SK-N-SH treated with all-trans-retinoic acid at 6 μM for 48 hours (cell line): Measurements from ENCODE around the gene USP30.
"Not testable (repeated sequence)": the region's sequence is repeated elsewhere in the genome, so short reads cannot be mapped to it uniquely, and the experiment has no call there.

Experiments
- ATAC-seq: fragments of 200-7000 bp; cut with Tn5 transposase; 3 replicates; pipeline ENCODE4 v1.9.1; 2020; ENCODE audit warnings: mild to moderate bottlenecking, moderate library complexity
- ARNTL ChIP-seq: fragments of 450-650 bp; formaldehyde crosslinking; IDR thresholded peaks from 2 replicates; pipeline ENCODE4 v1.5.0; 2020; ENCODE audit warnings: low read depth, mild to moderate bottlenecking, moderate library complexity, borderline replicate concordance
- BACH2 ChIP-seq: fragments of 250-450 bp; sonication (Bioruptor Pico); IDR thresholded peaks from 2 replicates; pipeline ENCODE4 v1.9.0; 2021; ENCODE audit warnings: mild to moderate bottlenecking, borderline replicate concordance
- CREB5 ChIP-seq: fragments of 250-450 bp; sonication (Bioruptor Pico); IDR thresholded peaks from 2 replicates; pipeline ENCODE4 v1.5.1; 2020; ENCODE audit warnings: low read depth, mild to moderate bottlenecking, moderate library complexity
- CSDC2 ChIP-seq: fragments of 250-450 bp; sonication (Bioruptor Pico); IDR thresholded peaks from 2 replicates; pipeline ENCODE4 v1.5.0; 2020; ENCODE audit warnings: mild to moderate bottlenecking, moderate library complexity
- CSRNP3 ChIP-seq: fragments of 250-450 bp; sonication (Bioruptor Pico); IDR thresholded peaks from 2 replicates; pipeline ENCODE4 v1.5.1; 2021; ENCODE audit warnings: mild to moderate bottlenecking, moderate library complexity
- ESRRG ChIP-seq: fragments of 250-450 bp; sonication (Bioruptor Pico); IDR thresholded peaks from 2 replicates; pipeline ENCODE4 v1.6.1; 2021; ENCODE audit warnings: mild to moderate bottlenecking
- GLIS3 ChIP-seq: fragments of 250-450 bp; sonication (Bioruptor Pico); IDR thresholded peaks from 2 replicates; pipeline ENCODE4 v1.5.0; 2020; ENCODE audit warnings: mild to moderate bottlenecking, moderate library complexity
- ISL1 ChIP-seq: fragments of 250-450 bp; sonication (Bioruptor Pico); IDR thresholded peaks from 2 replicates; pipeline ENCODE4 v2.1.2; 2022; ENCODE audit warnings: mild to moderate bottlenecking, moderate library complexity
- OSR1 ChIP-seq: fragments of 250-450 bp; sonication (Bioruptor Pico); IDR thresholded peaks from 2 replicates; pipeline ENCODE4 v1.8.0; 2022; ENCODE audit warnings: moderate library complexity, mild to moderate bottlenecking, inconsistent platforms
- PATZ1 ChIP-seq: fragments of 250-450 bp; sonication (Bioruptor Pico); IDR thresholded peaks from 2 replicates; pipeline ENCODE4 v1.8.0; 2020; ENCODE audit warnings: mild to moderate bottlenecking, moderate library complexity, borderline replicate concordance
- PPARA ChIP-seq: fragments of 250-450 bp; sonication (Bioruptor Pico); IDR thresholded peaks from 2 replicates; pipeline ENCODE4 v1.5.0; 2020; ENCODE audit warnings: mild to moderate bottlenecking, borderline replicate concordance
- SNAI2 ChIP-seq: fragments of 250-450 bp; sonication (Bioruptor Pico); IDR thresholded peaks from 2 replicates; pipeline ENCODE4 v1.5.0; 2020; ENCODE audit warnings: mild to moderate bottlenecking, moderate library complexity
- TCF4 ChIP-seq: fragments of 250-450 bp; sonication (Bioruptor Pico); IDR thresholded peaks from 2 replicates; pipeline ENCODE4 v1.8.0; 2021; ENCODE audit warnings: mild to moderate bottlenecking, moderate library complexity, borderline replicate concordance
- TSHZ2 ChIP-seq: fragments of 250-450 bp; sonication (Bioruptor Pico); IDR thresholded peaks from 2 replicates; pipeline ENCODE4 v1.5.0; 2020; ENCODE audit warnings: mild to moderate bottlenecking, moderate library complexity
- ZC3H10 ChIP-seq: fragments of 250-450 bp; sonication (Bioruptor Pico); IDR thresholded peaks from 2 replicates; pipeline ENCODE4 v1.5.1; 2021; ENCODE audit warnings: mild to moderate bottlenecking, moderate library complexity
- ZFP3 ChIP-seq: fragments of 250-450 bp; sonication (Bioruptor Pico); IDR thresholded peaks from 2 replicates; pipeline ENCODE4 v1.5.0; 2020; ENCODE audit warnings: mild to moderate bottlenecking, moderate library complexity
- ZFP30 ChIP-seq: fragments of 450-650 bp; formaldehyde crosslinking; IDR thresholded peaks from 2 replicates; pipeline ENCODE4 v1.5.0; 2022; ENCODE audit warnings: mild to moderate bottlenecking, moderate library complexity
- ZNF70 ChIP-seq: fragments of 450-650 bp; formaldehyde crosslinking; IDR thresholded peaks from 2 replicates; pipeline ENCODE4 v1.5.0; 2020; ENCODE audit warnings: mild to moderate bottlenecking, moderate library complexity
- ZNF8 ChIP-seq: fragments of 450-650 bp; formaldehyde crosslinking; IDR thresholded peaks from 2 replicates; pipeline ENCODE4 v1.5.0; 2020; ENCODE audit warnings: mild to moderate bottlenecking, moderate library complexity

USP30 gene

GRCh38 chr12:109036975-109037374, 15.4 kb upstream of the USP30 start:
- TF ChIP-seq ISL1 (CRISPR knock-in tag), result no peak
- no peak for TF ChIP-seq TCF4 (CRISPR knock-in tag)
- TF ChIP-seq SNAI2 (CRISPR knock-in tag), result no peak
- TF ChIP-seq GLIS3 (CRISPR knock-in tag), result no peak
- no peak for TF ChIP-seq ZFP30 (CRISPR knock-in tag)
- no peak for TF ChIP-seq ZNF8 (CRISPR knock-in tag)
- TF ChIP-seq ZFP3, result no peak
- no peak for TF ChIP-seq ZC3H10 (CRISPR knock-in tag)
- no peak for TF ChIP-seq PATZ1
- TF ChIP-seq OSR1, result no peak
- TF ChIP-seq CSDC2, result no peak
- TF ChIP-seq ESRRG (CRISPR knock-in tag), result no peak
- no peak for TF ChIP-seq ARNTL
- no peak for TF ChIP-seq BACH2 (CRISPR knock-in tag)
- TF ChIP-seq CREB5 (CRISPR knock-in tag), result no peak
- no peak for ATAC-seq

- TF ChIP-seq BACH2 (CRISPR knock-in tag) (no peak), CSRNP3 (CRISPR knock-in tag) (no peak), PATZ1 (no peak), ZC3H10 (CRISPR knock-in tag) (no peak), TSHZ2 (no peak), SNAI2 (CRISPR knock-in tag) (no peak), ZNF8 (CRISPR knock-in tag) (no peak), ISL1 (CRISPR knock-in tag) (no peak), ARNTL (no peak), ZNF70 (CRISPR knock-in tag) (no peak)
- ATAC-seq, result no peak
Observed at GRCh38 chr12:109044241-109044640, 8.1 kb upstream of the USP30 start.

GRCh38 chr12:109047081-109047805, 5.1 kb upstream of the USP30 start:
- TF ChIP-seq CSDC2 (no peak), PPARA (no peak), PATZ1 (no peak), OSR1 (no peak)
- no peak for ATAC-seq

GRCh38 chr12:109048706-109049105, 3.7 kb upstream of the USP30 start:
- not testable (repeated sequence) for ATAC-seq

- ATAC-seq, result not testable (repeated sequence)
Observed at GRCh38 chr12:109049794-109050193, 2.6 kb upstream of the USP30 start.
